Measurements from ENCODE around the gene PPP1R3C. TPM values are rescaled to one million over a fixed set of nuclear protein-coding genes. Genes with fewer than 3 reads are reported as not detected.

Gene PPP1R3C
- total and polyA plus RNA-seq, 2 experiments from 2014 or later: 0.91 to 1.8 TPM

GRCh38 chr10:91629715-91630549 is 2.9 kb downstream of the PPP1R3C start:
- Histone ChIP-seq H3F3A (replicated peaks; ENCODE audit: low read depth) (peaks cover 6% of the 10 kb centered on the region; the same call in 1 of the 2 replicates), H3K4me1 (ENCODE audit: insufficient read depth) (peaks cover 6% of the 10 kb centered on the region), H3K79me2 (replicated peaks; ENCODE audit: insufficient read depth) (no peaks in the 10 kb centered on the region), H3K27me3 (ENCODE audit: insufficient read depth) (peaks cover 28% of the 10 kb centered on the region), H3K36me3 (ENCODE audit: insufficient read depth) (no peaks in the 10 kb centered on the region), H3K4me2 (no peak overlapping the region), H4K20me1 (replicated peaks; ENCODE audit: insufficient read depth) (no peaks in the 10 kb centered on the region; the same call in 1 of the 2 replicates), H3K27ac (ENCODE audit: low read depth) (no peak overlapping the region), H3K4me3 (no peak overlapping the region), H2AFZ (no peak overlapping the region), H3K9me2 (ENCODE audit: insufficient read depth) (no peaks in the 10 kb centered on the region; the same call in 1 of the 2 replicates)
- Mint-ChIP-seq H3K27me3 (ENCODE audit: insufficient read depth, low read depth, poor library complexity) (peaks cover 27% of the 10 kb centered on the region), H3K27ac (no peak overlapping the region), H3K9me3 (no peaks in the 10 kb centered on the region), H3K4me1 (peaks cover 9% of the 10 kb centered on the region; the same call in 2 of the 3 replicates), H3K36me3 (ENCODE audit: low read depth) (0 out of 3 replicates have a peak, but pooled peaks cover 3% of the 10 kb centered on the region), H3K4me3 (no peak overlapping the region)
- DNase-seq (ENCODE audit: low spot score): no peak
- no peak for ATAC-seq
- no peak for TF ChIP-seq CTCF (conservative IDR thresholded peaks at IDR 0.05; ENCODE audit: low read depth in 2 of 2)
- TF ChIP-seq EZH2 (IDR thresholded peaks at IDR 0.05; ENCODE audit: low read depth, unreplicated experiment): no peak
- no peak for TF ChIP-seq ZNF114 (CRISPR knock-in tag; IDR thresholded peaks at IDR 0.05)
- TF ChIP-seq JUNB (IDR thresholded peaks at IDR 0.05; ENCODE audit: unreplicated experiment): no peak

DNA sequence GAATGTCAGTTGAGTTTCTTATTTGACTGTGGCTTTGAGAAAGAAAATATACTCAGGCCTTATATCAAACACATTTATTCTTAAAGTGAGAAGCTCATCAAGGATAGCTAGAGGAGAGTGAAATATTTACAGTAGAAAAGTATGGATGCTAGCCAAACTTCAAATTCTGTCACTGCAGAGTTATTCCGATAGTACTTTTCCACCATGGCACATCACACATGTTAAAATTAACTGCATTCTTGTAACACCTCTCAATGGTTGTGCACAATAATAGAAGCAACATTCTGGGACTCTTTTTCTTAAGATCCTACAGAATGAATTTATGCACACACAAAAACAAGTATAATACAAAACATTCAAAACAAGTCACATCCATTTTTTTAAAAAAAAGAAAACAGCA is 4.5 kb downstream of the PPP1R3C start:
- Histone ChIP-seq H4K20me1 (replicated peaks; ENCODE audit: insufficient read depth) (no peaks in the 10 kb centered on the region; the same call in 1 of the 2 replicates), H3K4me2 (no peak overlapping the region), H2AFZ (no peak overlapping the region), H3K4me3 (no peak overlapping the region), H3K79me2 (replicated peaks; ENCODE audit: insufficient read depth) (no peaks in the 10 kb centered on the region), H3K4me1 (ENCODE audit: insufficient read depth) (peaks cover 6% of the 10 kb centered on the region), H3K9me2 (ENCODE audit: insufficient read depth) (no peaks in the 10 kb centered on the region; the same call in 1 of the 2 replicates), H3K27ac (ENCODE audit: low read depth) (no peak overlapping the region), H3K36me3 (ENCODE audit: insufficient read depth) (no peaks in the 10 kb centered on the region), H3K27me3 (ENCODE audit: insufficient read depth) (peaks cover 12% of the 10 kb centered on the region), H3F3A (replicated peaks; ENCODE audit: low read depth) (peaks cover 6% of the 10 kb centered on the region; the same call in 1 of the 2 replicates)
- peaks cover 14% of the 10 kb centered on the region for H3K27me3 Mint-ChIP-seq (ENCODE audit: insufficient read depth, low read depth, poor library complexity)
- peaks cover 3% of the 10 kb centered on the region; the same call in 1 of the 3 replicates for H3K36me3 Mint-ChIP-seq (ENCODE audit: low read depth)
- H3K4me3 Mint-ChIP-seq: no peak overlapping the region
- TF ChIP-seq CTCF (conservative IDR thresholded peaks at IDR 0.05; ENCODE audit: low read depth in 2 of 2) (no peak), REST (IDR thresholded peaks at IDR 0.05; ENCODE audit: unreplicated experiment) (no peak), ZNF114 (CRISPR knock-in tag; IDR thresholded peaks at IDR 0.05) (no peak)
- peaks cover 7% of the 10 kb centered on the region; the same call in 2 of the 3 replicates for H3K4me1 Mint-ChIP-seq
- ATAC-seq (no peak), DNase-seq (ENCODE audit: low spot score) (no peak)
- H3K27ac Mint-ChIP-seq: no peak overlapping the region
- peaks cover 4% of the 10 kb centered on the region; the same call in 1 of the 3 replicates for H3K9me3 Mint-ChIP-seq

All from GM23338 (cell line).